Daoy (cell line): ENCODE data around the gene ENAH. TPM values are rescaled to one million over a fixed set of nuclear protein-coding genes. Genes with fewer than 3 reads are reported as not detected.
"Not testable (repeated sequence)": the region's sequence is repeated elsewhere in the genome, so short reads cannot be mapped to it uniquely, and the experiment has no call there.

ENCODE experiments used
- DNase-seq: peaks from one replicate; pipeline ENCODE4 v3.0.0-alpha.2; 2015; ENCODE audit warnings: low read depth
- total RNA-seq: library from RNA; depleted of rRNA; stranded (reverse); fragments of >200 nt; shearing (Covaris generic); gene quantifications from 2 replicates; pipeline ENCODE4 v1.2.3, GENCODE V29; 2014

ENAH gene
- total RNA-seq, 1 experiment from 2014 or later: 149 TPM

GRCh38 chr1:225677350-225678124 lies 24.6 kb upstream of the ENAH start:
- no peak for DNase-seq

GRCh38 chr1:225674381-225674780 lies 21.5 kb upstream of the ENAH start:
- DNase-seq: no peak

GRCh38 chr1:225670806-225671733 lies 18.1 kb upstream of the ENAH start:
- peak; percentile 54 for DNase-seq

GRCh38 chr1:225670356-225670755 lies 17.4 kb upstream of the ENAH start:
- peak; percentile 53 for DNase-seq

GRCh38 chr1:225668222-225668621 lies 15.3 kb upstream of the ENAH start:
- no peak for DNase-seq

- DNase-seq: no peak
Observed at GRCh38 chr1:225667362-225667761, 14.4 kb upstream of the ENAH start.

- no peak for DNase-seq
Observed at GRCh38 chr1:225666495-225666894, 13.6 kb upstream of the ENAH start.

GRCh38 chr1:225664762-225665161 lies 11.8 kb upstream of the ENAH start:
- DNase-seq: no peak

GRCh38 chr1:225662155-225662554 lies 9.2 kb upstream of the ENAH start:
- no peak for DNase-seq

- DNase-seq: no peak
Observed at GRCh38 chr1:225660544-225660946, 7.6 kb upstream of the ENAH start.

GRCh38 chr1:225658041-225658440 lies 5.1 kb upstream of the ENAH start:
- DNase-seq: no peak

- peak; percentile 80 for DNase-seq
Observed at GRCh38 chr1:225657462-225657989, 4.6 kb upstream of the ENAH start.

GRCh38 chr1:225656259-225656655 lies 3.3 kb upstream of the ENAH start:
- DNase-seq: not testable (repeated sequence)

GRCh38 chr1:225655509-225656258 lies 2.8 kb upstream of the ENAH start:
- DNase-seq: peak; percentile 94

- DNase-seq: peak; percentile 25
Observed at GRCh38 chr1:225654688-225655508, 2.0 kb upstream of the ENAH start.

GRCh38 chr1:225654277-225654597 lies 1.3 kb upstream of the ENAH start:
- DNase-seq: peak; percentile 17

- DNase-seq: peak; percentile 82
Observed at GRCh38 chr1:225653463-225654276, 747 bp upstream of the ENAH start.

GRCh38 chr1:225651872-225652728 lies 823 bp downstream of the ENAH start:
- peak; percentile 52 for DNase-seq

- DNase-seq: peak; percentile 46
Observed at GRCh38 chr1:225651376-225651871, 1.5 kb downstream of the ENAH start.
